LNCAP (cell line): ENCODE data around the gene GPR173.
A peak's percentile ranks its signal among the peaks of the same experiment; 100 is the strongest.

ENCODE experiments used
- CTCF ChIP-seq: fragments of 450-650 bp; IDR thresholded peaks from 2 replicates; pipeline ENCODE4 v1.5.1; 2017; ENCODE audit warnings: mild to moderate bottlenecking

GPR173 gene

GRCh38 chrX:53071604-53072417 lies 23.2 kb downstream of the GPR173 start:
- peak; percentile 52 for TF ChIP-seq CTCF

GRCh38 chrX:53072418-53073114 lies 24.0 kb downstream of the GPR173 start:
- no peak for TF ChIP-seq CTCF

- TF ChIP-seq CTCF, result no peak
Observed at GRCh38 chrX:53073115-53073586, 24.6 kb downstream of the GPR173 start.

GRCh38 chrX:53075011-53075410 lies 26.4 kb downstream of the GPR173 start:
- no peak for TF ChIP-seq CTCF

GRCh38 chrX:53076671-53077070 lies 28.1 kb downstream of the GPR173 start:
- TF ChIP-seq CTCF, result no peak

- no peak for TF ChIP-seq CTCF
Observed at GRCh38 chrX:53077207-53078197, 28.9 kb downstream of the GPR173 start.

GRCh38 chrX:53078943-53079342 lies 30.4 kb downstream of the GPR173 start:
- TF ChIP-seq CTCF, result no peak
